RWPE1 (cell line): Measurements from ENCODE around the gene TYRO3.

ENCODE experiments used
- CTCF ChIA-PET: fragments of 350-600 bp; sonication (Branson Sonifier 250); formaldehyde crosslinking; extraction: SDS; loops from one replicate; lab custom pipeline; 2021; lab: Yijun Ruan, JAX
- POLR2A ChIA-PET: fragments of 400-600 bp; formaldehyde crosslinking; extraction: SDS; loops from one replicate; lab custom pipeline; 2020; ENCODE audit warnings: antibody characterized with exemption; ENCODE audit not compliant: low non-redundant PET; lab: Yijun Ruan, JAX
- DNase-seq: peaks from one replicate; pipeline ENCODE4 v3.0.0; 2012; ENCODE audit warnings: low spot score
- H3K27ac ChIP-seq: fragments of 450-650 bp; 2 replicates; pipeline ENCODE4 v1.5.1; 2017
- CTCF ChIP-seq: fragments of 450-650 bp; conservative IDR thresholded peaks from 2 replicates; pipeline ENCODE4 v1.5.1; 2017; ENCODE audit warnings: low read depth, mild to moderate bottlenecking

Gene TYRO3

DNA sequence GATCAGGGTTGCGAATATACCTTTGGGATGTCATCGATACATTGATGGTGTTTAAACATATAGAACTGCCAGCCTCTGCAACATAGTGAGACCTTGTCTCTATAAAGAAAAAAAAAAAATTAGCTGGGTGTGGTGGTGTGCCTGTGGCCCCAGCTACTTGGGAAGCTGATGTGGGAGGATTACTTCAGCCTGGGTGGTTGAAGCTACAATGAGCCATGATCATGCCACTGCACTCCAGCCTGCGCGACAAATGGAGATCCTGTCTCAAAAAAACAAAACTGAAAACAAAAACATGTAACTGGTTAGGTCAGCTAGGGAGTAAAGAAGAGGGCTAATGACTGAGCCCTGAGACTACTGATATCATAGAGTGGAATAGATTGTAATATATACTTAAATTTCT lies 70.5 kb downstream of the TYRO3 start:
- POLR2A ChIA-PET, result no interaction called here
- DNase-seq, result no peak
- CTCF ChIA-PET, result no interaction called here
- H3K27ac ChIP-seq, result no peak overlapping the region
- TF ChIP-seq CTCF, result no peak

DNA sequence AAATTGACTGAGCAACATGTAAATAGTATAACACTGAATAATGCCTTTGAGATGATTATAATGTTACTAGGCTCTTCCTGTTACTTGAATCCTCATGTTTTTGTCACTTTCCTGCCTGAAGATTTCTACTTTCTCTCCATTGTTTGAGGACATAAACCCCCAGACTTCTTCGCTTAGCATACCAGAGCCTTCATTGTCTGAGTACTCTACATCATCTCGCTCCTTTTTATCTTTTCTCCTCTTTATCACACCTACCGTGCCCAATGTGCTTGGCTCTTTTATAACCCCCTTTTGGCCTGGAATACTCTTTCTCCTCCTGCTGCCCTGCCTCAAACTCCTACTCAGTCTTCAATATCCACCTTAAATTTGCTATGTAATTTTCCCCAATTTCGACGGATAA lies 70.9 kb downstream of the TYRO3 start:
- H3K27ac ChIP-seq, result no peak overlapping the region
- DNase-seq, result no peak
- POLR2A ChIA-PET, result no interaction called here
- CTCF ChIA-PET, result no interaction called here
- TF ChIP-seq CTCF, result no peak

GRCh38 chr15:41630616-41631217 lies 71.7 kb downstream of the TYRO3 start:
- TF ChIP-seq CTCF, result no peak
- ChIA-PET CTCF (no interaction called here), POLR2A (no interaction called here)
- no peak overlapping the region for H3K27ac ChIP-seq
- no peak for DNase-seq

DNA sequence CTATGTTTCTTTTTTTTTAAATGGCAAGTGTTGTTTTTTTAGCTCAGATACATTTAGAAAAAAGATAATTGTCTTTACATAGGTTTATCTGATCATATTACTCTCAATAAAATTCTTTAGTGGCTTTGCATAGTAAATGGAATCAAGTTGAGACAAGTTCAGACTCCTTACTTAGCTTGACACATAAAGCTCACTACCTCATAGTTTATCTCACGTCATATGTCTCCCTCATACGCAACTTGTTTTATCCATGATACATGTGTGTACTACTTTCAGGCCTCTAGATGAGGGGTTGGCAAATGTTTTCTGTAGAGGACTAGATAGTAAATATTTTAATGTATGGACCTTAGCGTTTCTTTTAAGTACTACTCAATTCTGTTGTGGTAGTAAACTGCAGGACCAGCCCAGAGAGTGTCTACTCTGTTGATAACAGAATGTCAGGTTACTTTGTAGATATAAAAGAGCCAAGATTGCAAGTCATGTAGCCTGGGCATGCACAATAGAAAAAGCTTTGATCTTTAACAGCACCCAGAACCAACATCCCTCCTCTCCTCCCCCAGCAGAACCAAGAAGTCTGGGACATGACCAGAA lies 73.0 kb downstream of the TYRO3 start:
- CTCF ChIA-PET, result no interaction called here
- TF ChIP-seq CTCF, result no peak
- DNase-seq, result peak; percentile 69
- POLR2A ChIA-PET, result no interaction called here
- H3K27ac ChIP-seq, result no peak overlapping the region
